OCI-LY1 (cell line): ENCODE measurements around the gene EPC2.

ENCODE experiments used
- H2AFZ ChIP-seq: fragments of 200-600 bp; sonication (generic), shearing (Covaris generic); 2 replicates; pipeline ENCODE4 v1.6.0; 2014; ENCODE audit warnings: antibody characterized with exemption, mild to moderate bottlenecking, low read length
- H3F3A ChIP-seq: fragments of 200-600 bp; sonication (generic), shearing (Covaris generic); 2 replicates; pipeline ENCODE4 v1.6.0; 2014; ENCODE audit warnings: mild to moderate bottlenecking, antibody characterized with exemption, low read length, moderate library complexity; ENCODE audit not compliant: insufficient read depth
- H3K27ac ChIP-seq: fragments of 200-600 bp; sonication (generic); 2 replicates; pipeline ENCODE4 v1.5.1; 2014; ENCODE audit warnings: low read length, mixed run types, mild to moderate bottlenecking, low read depth; ENCODE audit not compliant: poor library complexity, severe bottlenecking
- H3K27me3 ChIP-seq: fragments of 200-600 bp; sonication (generic); 2 replicates; pipeline ENCODE4 v1.6.0; 2014; ENCODE audit warnings: antibody characterized with exemption, mild to moderate bottlenecking, low read length, moderate library complexity; ENCODE audit not compliant: insufficient read depth
- H3K36me3 ChIP-seq: fragments of 200-600 bp; sonication (generic); 2 replicates; pipeline ENCODE4 v1.6.1; 2014; ENCODE audit warnings: mild to moderate bottlenecking, antibody characterized with exemption, low read length, moderate library complexity, mixed read lengths; ENCODE audit not compliant: insufficient read depth
- H3K4me1 ChIP-seq: fragments of 200-600 bp; sonication (generic); 2 replicates; pipeline ENCODE4 v1.5.1; 2014; ENCODE audit warnings: mild to moderate bottlenecking, low read length, moderate library complexity; ENCODE audit not compliant: insufficient read depth, severe bottlenecking
- H3K4me2 ChIP-seq: fragments of 200-600 bp; sonication (generic), shearing (Covaris generic); 2 replicates; pipeline ENCODE4 v1.6.1; 2014; ENCODE audit warnings: low read length
- H3K4me3 ChIP-seq: fragments of 200-600 bp; sonication (generic); 2 replicates; pipeline ENCODE4 v1.5.1; 2014; ENCODE audit warnings: low read length, low read depth, mild to moderate bottlenecking, mixed read lengths; ENCODE audit not compliant: poor library complexity, severe bottlenecking
- H3K79me2 ChIP-seq: fragments of 200-600 bp; shearing (Covaris generic); 2 replicates; pipeline ENCODE4 v1.6.1; 2016; ENCODE audit warnings: mixed run types, low read length, mixed read lengths; ENCODE audit not compliant: insufficient read depth
- H3K9ac ChIP-seq: fragments of 200-600 bp; sonication (generic), shearing (Covaris generic); 2 replicates; pipeline ENCODE4 v1.6.1; 2014; ENCODE audit warnings: mild to moderate bottlenecking, low read length, mixed read lengths
- H3K9me2 ChIP-seq: fragments of 200-600 bp; sonication (generic), shearing (Covaris generic); 2 replicates; pipeline ENCODE4 v1.6.1; 2014; ENCODE audit warnings: low read depth, mild to moderate bottlenecking, low read length, mixed read lengths
- H3K9me3 ChIP-seq: fragments of 200-600 bp; shearing (Covaris generic); 2 replicates; pipeline ENCODE4 v1.6.1; 2014; ENCODE audit warnings: low read length, mixed read lengths
- H4K20me1 ChIP-seq: fragments of 200-600 bp; sonication (generic), shearing (Covaris generic); 2 replicates; pipeline ENCODE4 v1.6.0; 2016; ENCODE audit warnings: mild to moderate bottlenecking, low read length; ENCODE audit not compliant: insufficient read depth
- CTCF ChIP-seq: fragments of 200-600 bp; sonication (generic), shearing (Covaris generic); IDR thresholded peaks from 2 replicates; pipeline ENCODE4 v1.5.1; 2017; ENCODE audit warnings: mild to moderate bottlenecking, antibody characterized with exemption, low read length, moderate library complexity, mixed read lengths
- EZH2 ChIP-seq: fragments of 200-600 bp; sonication (generic), shearing (Covaris generic); IDR thresholded peaks from 2 replicates; pipeline ENCODE4 v1.8.0; 2017; ENCODE audit warnings: borderline replicate concordance, mixed run types, mild to moderate bottlenecking, antibody characterized with exemption, low read length, moderate library complexity, mixed read lengths

EPC2 gene

DNA sequence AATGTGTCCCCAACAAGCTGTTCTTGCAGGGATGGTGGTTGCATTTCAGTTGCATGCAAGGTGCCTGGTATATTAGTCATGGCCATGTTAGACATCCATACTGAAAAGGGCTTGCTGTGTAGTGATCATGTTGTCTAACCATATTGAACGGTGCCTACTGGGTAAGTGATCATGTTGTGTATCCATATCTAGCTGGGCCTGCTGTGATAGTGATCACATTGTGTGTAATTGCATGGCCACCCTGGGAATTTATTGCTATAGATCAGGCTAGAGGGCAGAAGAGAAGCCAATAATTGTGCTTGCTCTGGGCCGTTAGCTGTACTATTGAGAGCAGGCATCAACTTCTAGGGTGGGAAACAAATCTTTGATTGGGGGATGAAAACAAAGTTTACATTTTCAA is 9.8 kb upstream of the EPC2 start:
- Histone ChIP-seq H3K79me2 (no peaks in the 10 kb centered on the region), H3K9me3 (no peaks in the 10 kb centered on the region), H3K4me3 (no peak overlapping the region), H3K27ac (no peak overlapping the region), H3K4me1 (no peaks in the 10 kb centered on the region), H3K4me2 (no peak overlapping the region), H3K9ac (no peak overlapping the region), H3F3A (no peaks in the 10 kb centered on the region), H2AFZ (no peak overlapping the region), H3K36me3 (no peaks in the 10 kb centered on the region), H4K20me1 (no peaks in the 10 kb centered on the region), H3K9me2 (no peaks in the 10 kb centered on the region), H3K27me3 (no peaks in the 10 kb centered on the region)
- TF ChIP-seq EZH2 (no peak), CTCF (no peak)

DNA sequence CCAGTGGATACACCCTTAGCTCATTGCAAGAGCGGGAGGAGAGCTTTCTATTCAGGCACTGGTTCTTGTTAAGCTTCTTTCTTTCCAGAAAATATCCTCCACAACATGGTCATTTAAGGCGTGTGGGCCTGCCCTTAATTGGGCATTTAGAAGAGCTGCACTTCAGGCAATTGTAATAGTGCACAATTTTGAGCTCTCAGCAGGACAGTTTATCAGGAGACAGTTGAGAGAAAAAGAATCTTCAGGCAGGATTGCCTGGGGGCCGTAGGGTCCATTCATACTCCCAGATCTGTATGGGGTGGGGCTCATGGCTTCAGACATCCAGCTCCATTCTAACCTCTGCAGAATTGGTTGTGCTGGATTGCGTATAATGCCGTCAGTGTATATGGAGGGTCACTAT is 6.0 kb upstream of the EPC2 start:
- no peak overlapping the region for H3K27ac ChIP-seq
- no peak overlapping the region for H2AFZ ChIP-seq
- H3K27me3 ChIP-seq, result no peaks in the 10 kb centered on the region
- H3K4me2 ChIP-seq, result no peak overlapping the region
- H3K9me2 ChIP-seq, result no peaks in the 10 kb centered on the region
- no peaks in the 10 kb centered on the region for H3K9me3 ChIP-seq
- H3K36me3 ChIP-seq, result no peaks in the 10 kb centered on the region
- no peaks in the 10 kb centered on the region for H4K20me1 ChIP-seq
- H3F3A ChIP-seq, result no peaks in the 10 kb centered on the region
- H3K79me2 ChIP-seq, result no peaks in the 10 kb centered on the region
- peaks cover 6% of the 10 kb centered on the region for H3K4me1 ChIP-seq
- TF ChIP-seq EZH2 (no peak), CTCF (no peak)
- no peak overlapping the region for H3K4me3 ChIP-seq
- no peak overlapping the region for H3K9ac ChIP-seq

DNA sequence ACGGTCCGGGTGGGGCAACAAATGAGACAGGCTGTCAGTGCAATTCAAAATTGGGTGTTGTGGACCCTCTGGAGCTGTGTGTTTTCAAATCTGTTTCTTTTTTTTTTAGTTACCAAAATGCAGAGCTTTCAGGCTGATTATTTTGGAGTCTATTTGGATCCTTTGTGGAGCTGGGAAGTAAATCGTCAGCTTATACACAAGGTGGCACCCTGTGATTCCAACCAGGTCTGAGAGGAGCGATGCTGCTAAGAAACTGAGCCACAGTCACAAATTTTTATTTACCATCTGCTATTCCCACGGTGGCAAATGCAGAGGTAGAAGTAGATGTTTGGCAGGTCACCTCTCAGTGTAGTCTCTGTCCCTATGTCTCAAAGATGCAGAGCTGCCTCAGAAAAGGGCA is 3.8 kb upstream of the EPC2 start:
- H3K9me2 ChIP-seq, result no peaks in the 10 kb centered on the region
- no peaks in the 10 kb centered on the region for H3F3A ChIP-seq
- no peak overlapping the region for H3K27ac ChIP-seq
- TF ChIP-seq CTCF (peak; percentile 10; the same call in 1 of the 2 replicates), EZH2 (no peak)
- no peak overlapping the region for H3K4me2 ChIP-seq
- no peaks in the 10 kb centered on the region for H4K20me1 ChIP-seq
- H2AFZ ChIP-seq, result no peak overlapping the region
- H3K4me1 ChIP-seq, result peaks cover 11% of the 10 kb centered on the region
- no peaks in the 10 kb centered on the region for H3K36me3 ChIP-seq
- no peaks in the 10 kb centered on the region for H3K27me3 ChIP-seq
- no peak overlapping the region for H3K4me3 ChIP-seq
- no peak overlapping the region for H3K9ac ChIP-seq
- no peaks in the 10 kb centered on the region for H3K79me2 ChIP-seq
- no peaks in the 10 kb centered on the region for H3K9me3 ChIP-seq
